OCI-LY1 (cell line): Measurements from ENCODE around the gene RELCH.

Experiments used
- CTCF ChIP-seq: fragments of 200-600 bp; sonication (generic), shearing (Covaris generic); IDR thresholded peaks from 2 replicates; pipeline ENCODE4 v1.5.1; 2017; ENCODE audit warnings: mild to moderate bottlenecking, antibody characterized with exemption, low read length, moderate library complexity, mixed read lengths
- EZH2 ChIP-seq: fragments of 200-600 bp; sonication (generic), shearing (Covaris generic); IDR thresholded peaks from 2 replicates; pipeline ENCODE4 v1.8.0; 2017; ENCODE audit warnings: borderline replicate concordance, mixed run types, mild to moderate bottlenecking, antibody characterized with exemption, low read length, moderate library complexity, mixed read lengths

- no peak for TF ChIP-seq CTCF
- no peak for TF ChIP-seq EZH2
Measured at GRCh38 chr18:62318228-62319180, 131.4 kb downstream of the RELCH start.
